ENCODE data around the gene ATRAID. TPM values are rescaled to one million over a fixed set of nuclear protein-coding genes. Genes with fewer than 3 reads are reported as not detected.

Gene ATRAID
- total RNA-seq, 1 experiment from 2014 or later: 108 TPM

GRCh38 chr2:27217173-27218121 is 5.6 kb downstream of the ATRAID start, which contains the start of gene CAD:
Gene CAD, plus strand, starts transcription at chr2:27217369. Its CDS starts 183 bp downstream, at chr2:27217552.
- Mint-ChIP-seq H3K36me3 (ENCODE audit: insufficient read depth in 1 of 3, low read depth in 3 of 3) (peaks cover 43 to 68% (median 66%) of the 10 kb centered on the region in 3 experiments), H3K4me3 (peak within 1 kb of the TSS; percentile 91 to 96)
- peaks cover 4% of the 10 kb centered on the region; the same call in 1 of the 2 replicates for H3K4me1 ChIP-seq (ENCODE audit: insufficient read depth, low read length)

More at GRCh38 chr2:27217173-27218121, 5.6 kb downstream of the ATRAID start, which contains the start of gene CAD:
- Mint-ChIP-seq H3K4me1 (peaks cover 30 to 37% of the 10 kb centered on the region in 2 experiments), H3K27ac (peak within 1 kb of the TSS; percentile 98 to 99 (median 99)), H3K27me3 (ENCODE audit: low read depth) (no peaks in the 10 kb centered on the region), H3K9me3 (peaks cover 0 to 1% of the 10 kb centered on the region in 2 experiments; a peak in 1 of 5 replicates)
- H2BK5ac ChIP-seq (ENCODE audit: insufficient read length, low read length): peak within 1 kb of the TSS; percentile 86
- no CpG with 5 or more reads among the region's 72 CpGs for WGBS (ENCODE audit: extremely low coverage, insufficient read length, low lambda C conversion rate)
- no peaks in the 10 kb centered on the region for H3K9me3 ChIP-seq (ENCODE audit: control insufficient read depth, low read depth, low read length)
- H3K23me2 ChIP-seq (ENCODE audit: insufficient read length, low read depth, low read length, poor library complexity, severe bottlenecking): peaks cover 15% of the 10 kb centered on the region
- H3K79me1 ChIP-seq (ENCODE audit: insufficient read depth, low read depth, low read length, poor library complexity, severe bottlenecking): no peaks in the 10 kb centered on the region
- H3K4me2 ChIP-seq (ENCODE audit: insufficient read depth, insufficient read length, low read length): peak within 1 kb of the TSS; percentile 97
- peak within 1 kb of the TSS; percentile 96 for H3K18ac ChIP-seq (ENCODE audit: insufficient read length, low read depth, low read length)
- peaks cover 12% of the 10 kb centered on the region; the same call in 1 of the 2 replicates for H3K79me2 ChIP-seq (ENCODE audit: insufficient read depth, low read length)
- peak within 1 kb of the TSS; percentile 53 for H2BK12ac ChIP-seq (ENCODE audit: insufficient read length, low read depth, low read length)
- H3K27ac ChIP-seq (ENCODE audit: insufficient read length, low read depth, low read length): peak within 1 kb of the TSS; percentile 87
- no peak within 1 kb of the TSS for H2AFZ ChIP-seq (ENCODE audit: low read length)
- no peaks in the 10 kb centered on the region for H3K27me3 ChIP-seq (ENCODE audit: insufficient read depth, low read length)
- peak within 1 kb of the TSS; percentile 72 for H2AK5ac ChIP-seq (ENCODE audit: insufficient read length, low read length)
- H3K4ac ChIP-seq (ENCODE audit: low read depth, low read length): peak within 1 kb of the TSS; percentile 88
- H3K23ac ChIP-seq (ENCODE audit: insufficient read length, low read depth, low read length): no peak within 1 kb of the TSS
- peak; percentile 86 for DNase-seq
- peak within 1 kb of the TSS; percentile 35 for H4K8ac ChIP-seq (replicated peaks; ENCODE audit: insufficient read length, low read depth, low read length)
- TF ChIP-seq CTCF (conservative IDR thresholded peaks at IDR 0.05): peak; percentile 30; the same call in 1 of the 3 replicates
- peak within 1 kb of the TSS; percentile 98 for H4K5ac ChIP-seq (ENCODE audit: insufficient read length, low read depth, low read length)
- H3T11ph ChIP-seq (ENCODE audit: low read length): peak within 1 kb of the TSS; percentile 46
- H3K9ac ChIP-seq (ENCODE audit: extremely low read depth, insufficient read length, low read length): peak within 1 kb of the TSS; percentile 97
- H2BK120ac ChIP-seq (ENCODE audit: low read depth, low read length, poor library complexity, severe bottlenecking): peak within 1 kb of the TSS; percentile 82
- H3K56ac ChIP-seq (ENCODE audit: insufficient read length, low read depth, low read length): peak within 1 kb of the TSS; percentile 50
- H4K20me1 ChIP-seq (ENCODE audit: control insufficient read depth, insufficient read depth, insufficient read length): no peaks in the 10 kb centered on the region
- H2BK15ac ChIP-seq (ENCODE audit: low read depth, low read length): 0 out of 2 replicates have a peak within 1 kb of the TSS, but pooled peaks have one; percentile 54
- H3K14ac ChIP-seq (ENCODE audit: insufficient read depth, low read length): peak within 1 kb of the TSS; percentile 96
- H2BK20ac ChIP-seq (ENCODE audit: low read depth, low read length, poor library complexity, severe bottlenecking): no peak within 1 kb of the TSS
- peak within 1 kb of the TSS; percentile 86 for H4K91ac ChIP-seq (ENCODE audit: insufficient read length, low read depth, low read length)
